Cerebellar cortex (tissue), 1 donor: ENCODE data around the gene RAET1E.
A peak's percentile ranks its signal among the peaks of the same experiment; 100 is the strongest.
"Not testable (repeated sequence)": the region's sequence is repeated elsewhere in the genome, so short reads cannot be mapped to it uniquely, and the experiment has no call there.

ENCODE experiments used
- DNase-seq: peaks from one replicate; pipeline ENCODE4 v3.0.0-alpha.2; 2015; ENCODE audit warnings: low spot score

Gene RAET1E

DNA sequence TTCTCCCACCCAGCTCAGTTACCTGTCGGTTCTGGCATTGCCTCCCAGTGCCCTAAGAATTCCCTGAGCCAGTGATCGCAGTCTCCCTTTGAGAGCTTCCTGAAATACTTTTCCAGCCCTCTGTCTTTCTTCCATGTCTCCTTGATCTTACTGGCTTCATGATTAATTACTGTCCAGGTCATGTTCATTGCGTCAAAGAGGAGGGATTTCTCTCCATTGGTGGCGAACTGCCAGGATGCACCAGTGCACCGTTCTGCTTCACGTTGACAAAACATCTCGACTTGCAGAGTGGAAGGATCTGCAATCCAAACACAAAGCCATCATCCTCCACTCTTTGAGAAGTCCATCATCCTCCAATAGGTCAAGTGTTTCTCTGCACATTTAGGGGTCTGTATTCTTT is 8.6 kb downstream of the RAET1E start:
- no peak for DNase-seq

DNA sequence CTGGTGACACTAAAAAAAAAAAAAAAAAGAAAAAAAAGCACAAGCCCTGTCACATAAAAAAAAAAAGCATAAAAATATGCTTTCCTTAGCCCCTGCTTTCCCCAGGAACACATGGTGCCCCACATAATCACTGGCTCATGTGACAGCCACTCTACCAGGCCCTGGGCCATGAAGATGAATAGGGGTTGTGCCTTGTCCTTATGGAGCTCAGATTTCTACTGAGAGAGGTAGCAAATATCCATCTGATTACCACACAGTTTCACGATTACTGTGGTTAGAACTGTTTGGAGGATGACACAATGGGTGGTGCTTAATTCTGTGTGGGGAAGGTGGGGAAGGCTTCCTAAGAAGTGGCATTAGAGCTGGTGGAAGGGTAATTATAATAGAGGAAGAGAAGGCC is 9.3 kb downstream of the RAET1E start:
- no peak for DNase-seq

DNA sequence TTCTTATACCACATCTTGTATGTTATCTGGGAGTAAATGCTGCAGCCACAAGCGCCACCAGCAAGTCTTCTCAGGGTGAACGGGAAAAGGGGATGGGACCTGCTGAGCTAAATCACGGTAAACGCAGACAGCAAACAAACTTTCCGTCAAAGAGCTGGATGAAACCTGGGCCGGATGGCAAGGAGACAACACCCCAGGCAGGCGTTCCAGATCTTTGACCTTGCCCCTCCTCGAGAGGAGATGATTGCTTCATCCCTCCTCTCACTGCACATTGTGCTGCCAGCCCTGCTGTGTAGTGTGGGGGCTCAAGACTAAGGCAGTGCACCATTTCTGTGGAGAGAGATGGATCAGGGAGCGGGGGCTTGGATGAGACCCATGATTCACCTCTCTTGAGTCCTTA is 9.8 kb downstream of the RAET1E start:
- DNase-seq, result no peak

DNA sequence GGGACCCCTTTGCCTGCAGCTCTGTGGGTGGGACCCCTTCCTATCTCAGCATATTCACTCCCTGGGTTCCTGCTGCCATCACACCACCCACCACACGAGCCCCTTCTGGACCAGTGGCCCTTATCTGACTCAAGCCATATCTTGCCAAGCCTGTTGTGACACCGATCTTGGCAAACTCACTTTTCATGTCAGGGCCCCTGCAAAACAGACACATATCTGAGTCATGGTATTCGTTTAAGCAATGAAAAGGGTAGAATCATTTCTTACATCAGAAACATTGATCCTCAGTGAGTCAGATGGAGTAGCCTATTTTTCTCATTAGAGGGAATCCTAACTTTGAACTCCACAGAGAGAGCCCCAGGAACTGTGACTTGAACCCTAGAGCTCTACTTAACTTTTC is 10.6 kb downstream of the RAET1E start:
- DNase-seq, result no peak

DNA sequence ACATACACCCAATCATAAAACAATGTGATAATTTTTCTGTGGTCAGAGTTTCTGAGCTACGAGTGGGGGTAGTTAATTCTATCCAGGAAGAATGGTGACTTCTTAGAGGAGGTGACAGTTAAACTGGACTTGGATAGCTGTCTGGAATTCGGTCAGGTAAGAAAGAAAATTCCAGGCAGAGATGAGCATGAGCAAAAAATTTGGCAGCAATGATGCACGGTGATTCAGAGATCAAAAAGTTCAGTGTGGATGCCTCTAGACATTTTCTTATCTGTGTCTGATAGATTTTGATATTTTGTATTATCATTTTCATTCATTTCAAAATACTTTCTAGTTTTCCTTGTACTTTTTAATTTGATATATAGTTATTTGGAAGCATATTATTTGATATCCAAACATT is 12.0 kb downstream of the RAET1E start:
- DNase-seq, result no peak

DNA sequence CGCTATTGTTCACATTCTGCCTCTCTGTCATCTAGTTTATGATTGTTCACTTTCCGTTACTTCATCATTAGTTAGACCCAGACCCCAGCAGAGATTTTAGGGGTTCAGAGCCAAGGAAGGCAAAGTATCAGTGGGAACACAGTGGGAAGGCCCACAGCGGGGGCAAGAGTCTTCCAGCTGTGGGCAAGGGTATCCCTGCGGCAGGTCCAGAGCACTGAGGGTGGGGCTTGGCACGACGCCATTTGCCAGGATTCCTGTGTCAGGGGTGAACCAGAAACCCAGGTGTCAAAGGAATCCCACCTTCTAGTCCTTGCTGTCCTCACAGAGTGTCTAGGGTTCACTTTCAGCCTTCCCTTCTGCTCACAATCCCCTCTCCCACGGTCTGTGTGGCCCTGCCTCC is 13.3 kb downstream of the RAET1E start:
- DNase-seq, result no peak

DNA sequence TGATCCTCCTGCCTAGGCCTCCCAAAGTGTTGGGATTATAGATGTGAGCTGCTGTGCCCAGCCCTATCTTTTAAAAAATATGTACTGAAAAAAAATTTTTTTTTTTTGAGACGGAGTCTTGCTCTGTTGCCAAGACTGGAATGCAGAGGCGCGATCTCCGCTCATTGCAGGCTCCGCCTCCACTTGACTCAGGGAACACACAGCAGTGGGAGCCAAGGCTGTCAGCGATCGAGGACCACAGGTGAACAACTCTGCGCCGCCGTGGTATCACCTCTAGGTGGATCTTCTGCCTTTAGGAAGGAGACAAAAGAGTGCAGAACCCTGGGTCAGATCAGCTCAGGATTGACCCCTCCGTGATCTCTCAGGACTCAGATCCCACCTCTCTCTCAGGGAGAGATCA is 13.7 kb downstream of the RAET1E start:
- no peak for DNase-seq

DNA sequence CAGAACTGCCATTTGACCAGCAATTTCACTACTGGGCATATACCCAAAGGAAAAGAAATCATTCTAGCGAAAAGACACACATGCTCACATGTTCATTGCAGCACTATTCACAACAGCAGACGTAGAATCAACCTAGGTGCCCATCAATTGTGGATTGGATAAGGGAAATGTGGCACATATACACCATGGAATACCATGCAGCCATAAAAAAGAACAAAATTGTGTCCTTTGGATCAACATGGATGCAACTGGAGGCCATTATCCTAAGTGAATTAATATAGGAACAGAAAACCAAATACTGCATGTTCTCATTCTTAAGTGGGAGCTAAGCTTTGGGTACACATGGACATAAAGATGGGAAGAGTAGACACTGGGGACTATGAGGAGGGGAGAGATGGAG is 16.1 kb downstream of the RAET1E start:
- DNase-seq, result no peak

DNA sequence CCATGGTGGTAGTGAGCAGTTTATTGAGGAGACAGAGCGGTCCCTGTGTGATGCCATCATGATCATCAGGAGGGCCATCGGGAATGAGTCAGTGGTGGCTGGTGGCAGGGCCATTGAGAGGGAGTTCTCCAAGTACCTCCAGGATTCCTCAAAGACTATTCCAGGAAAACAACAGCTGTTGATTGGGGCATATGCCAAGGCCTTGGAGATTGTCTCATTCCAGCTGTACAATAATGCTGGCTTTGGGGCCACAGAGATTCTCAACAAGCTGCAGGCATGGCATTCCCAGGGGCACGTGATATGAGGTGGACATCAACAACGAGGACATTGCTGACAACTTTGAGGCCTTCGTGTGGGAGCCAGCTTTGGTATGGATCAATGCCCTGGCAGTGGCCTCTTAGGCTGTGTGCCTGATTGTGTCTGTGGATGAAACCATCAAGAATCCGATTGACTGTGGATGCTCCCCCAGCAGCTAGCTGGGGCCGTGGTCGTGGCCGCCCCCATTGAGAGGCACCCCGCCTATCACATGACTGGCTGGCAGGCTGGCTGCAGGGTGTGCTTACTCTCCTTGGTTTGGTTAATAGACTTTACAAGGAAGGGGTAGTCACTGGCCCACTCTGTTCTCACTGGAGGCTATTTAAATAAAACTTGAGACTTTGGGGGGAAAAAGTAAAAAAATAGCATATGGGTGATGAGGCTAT is 16.7 kb downstream of the RAET1E start:
- no peak for DNase-seq

DNA sequence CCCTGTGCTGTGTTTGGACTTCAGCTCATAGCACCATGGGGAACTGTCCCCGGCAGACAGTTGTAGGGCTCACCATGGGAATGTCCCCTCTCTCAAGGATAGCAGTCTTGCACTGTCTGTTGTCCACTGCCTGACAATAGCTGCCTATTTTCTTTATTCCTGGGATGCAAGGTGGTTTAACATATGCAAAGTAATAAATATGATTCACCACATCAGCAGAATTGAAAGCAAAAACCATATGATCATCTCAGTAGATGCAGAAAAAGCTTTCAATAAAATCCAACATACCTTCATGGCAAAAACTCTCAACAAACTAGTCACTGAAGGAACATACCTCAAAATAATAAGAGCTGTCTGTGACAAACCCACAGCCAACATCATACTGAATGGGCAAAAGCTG is 20.3 kb downstream of the RAET1E start:
- DNase-seq, result no peak

DNA sequence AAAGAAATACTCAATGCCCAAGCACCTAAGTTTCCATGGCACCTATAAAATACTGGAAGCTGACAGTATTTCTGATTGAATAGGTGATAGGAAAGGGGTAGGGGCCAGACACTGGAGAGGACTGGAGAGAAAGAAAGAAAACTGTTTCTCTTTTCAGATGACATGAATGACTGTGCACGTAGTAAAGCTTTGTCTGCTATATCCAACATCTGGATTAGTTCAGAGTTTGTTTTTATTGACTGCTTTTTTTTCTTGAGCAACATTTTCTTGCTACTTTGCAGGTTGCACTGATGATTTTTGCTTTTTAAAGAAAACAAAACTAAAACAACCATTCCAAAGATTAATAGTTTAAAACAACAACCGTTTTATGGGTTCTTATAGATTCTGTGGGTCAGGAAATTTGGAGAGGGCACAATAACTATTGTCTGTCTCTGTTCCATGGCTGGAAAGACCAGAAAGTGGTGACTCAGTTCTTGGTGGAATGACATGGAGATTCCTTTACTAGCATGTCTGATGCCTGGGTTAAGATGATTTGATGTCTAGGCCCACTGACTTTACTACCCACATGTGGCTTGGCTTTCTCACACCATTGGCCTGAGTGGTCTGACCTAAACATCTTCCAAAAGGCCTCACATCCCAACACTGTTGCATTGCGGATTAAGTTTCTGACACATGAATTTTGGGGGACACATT is 21.5 kb downstream of the RAET1E start:
- no peak for DNase-seq

DNA sequence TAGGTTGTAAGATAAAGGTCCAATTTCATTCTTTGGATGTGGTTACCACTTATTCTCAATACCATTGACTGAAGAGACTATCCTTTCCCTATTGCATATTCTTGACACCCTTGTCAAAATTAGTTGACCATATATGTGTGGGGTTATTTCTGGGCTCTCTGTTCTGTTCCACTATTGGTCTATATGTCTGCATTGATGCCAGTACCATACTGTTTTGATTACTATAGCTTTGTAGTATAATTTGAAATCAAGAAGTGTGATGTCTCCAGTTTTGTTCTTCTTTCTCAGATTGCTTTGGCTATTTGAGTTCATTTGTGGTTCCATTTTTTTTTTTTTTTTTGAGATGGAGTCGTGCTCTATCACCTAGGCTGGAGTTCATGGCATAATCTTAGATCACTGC is 25.7 kb downstream of the RAET1E start:
- DNase-seq, result no peak

DNA sequence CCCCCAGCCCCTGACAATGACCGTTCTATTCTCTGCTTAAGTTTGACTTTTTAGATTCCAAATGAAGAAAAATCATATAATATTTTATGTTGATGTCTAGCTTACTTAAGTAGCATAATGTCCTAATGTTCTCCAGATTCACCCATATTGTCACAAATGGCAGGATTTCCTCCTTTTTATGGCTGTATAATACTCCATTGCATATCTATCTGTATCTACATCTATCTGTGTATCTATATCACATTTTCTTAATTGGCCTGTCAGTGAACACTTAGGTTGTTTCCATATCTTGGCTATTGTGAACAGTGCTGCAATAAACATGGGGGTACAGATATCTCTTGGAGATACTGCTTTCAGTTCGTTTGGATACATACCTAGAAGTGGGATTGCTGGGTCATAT is 26.7 kb downstream of the RAET1E start:
- no peak for DNase-seq

DNA sequence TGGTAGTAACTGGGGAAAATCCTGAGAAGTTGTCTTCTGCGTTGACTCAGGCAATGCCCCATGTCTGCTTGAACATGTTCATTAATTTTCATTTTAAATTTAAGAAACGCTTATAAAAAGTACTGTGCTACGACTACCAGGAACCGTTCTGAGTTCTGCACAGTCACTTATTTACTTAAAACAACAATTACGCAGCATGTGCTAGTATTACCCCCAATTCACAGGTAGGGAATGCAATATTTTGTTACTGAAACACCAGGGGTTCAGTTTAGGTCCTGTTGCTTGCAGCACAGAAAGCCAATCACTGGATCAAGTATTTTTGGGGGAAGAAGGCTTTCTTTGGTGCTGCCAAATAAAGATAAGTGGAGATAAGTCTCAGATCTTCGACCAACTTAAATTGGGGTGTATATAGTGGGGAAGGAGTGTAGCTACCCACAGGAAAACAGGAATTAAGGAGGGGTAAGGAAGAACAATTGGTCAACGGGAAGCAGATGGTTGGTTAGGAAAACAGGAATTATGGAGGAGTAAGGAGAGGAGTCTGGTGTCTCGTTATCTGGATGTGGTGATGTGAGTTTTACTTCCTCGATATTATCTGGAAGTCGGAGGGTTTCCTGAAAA is 28.5 kb downstream of the RAET1E start:
- DNase-seq, result no peak

DNA sequence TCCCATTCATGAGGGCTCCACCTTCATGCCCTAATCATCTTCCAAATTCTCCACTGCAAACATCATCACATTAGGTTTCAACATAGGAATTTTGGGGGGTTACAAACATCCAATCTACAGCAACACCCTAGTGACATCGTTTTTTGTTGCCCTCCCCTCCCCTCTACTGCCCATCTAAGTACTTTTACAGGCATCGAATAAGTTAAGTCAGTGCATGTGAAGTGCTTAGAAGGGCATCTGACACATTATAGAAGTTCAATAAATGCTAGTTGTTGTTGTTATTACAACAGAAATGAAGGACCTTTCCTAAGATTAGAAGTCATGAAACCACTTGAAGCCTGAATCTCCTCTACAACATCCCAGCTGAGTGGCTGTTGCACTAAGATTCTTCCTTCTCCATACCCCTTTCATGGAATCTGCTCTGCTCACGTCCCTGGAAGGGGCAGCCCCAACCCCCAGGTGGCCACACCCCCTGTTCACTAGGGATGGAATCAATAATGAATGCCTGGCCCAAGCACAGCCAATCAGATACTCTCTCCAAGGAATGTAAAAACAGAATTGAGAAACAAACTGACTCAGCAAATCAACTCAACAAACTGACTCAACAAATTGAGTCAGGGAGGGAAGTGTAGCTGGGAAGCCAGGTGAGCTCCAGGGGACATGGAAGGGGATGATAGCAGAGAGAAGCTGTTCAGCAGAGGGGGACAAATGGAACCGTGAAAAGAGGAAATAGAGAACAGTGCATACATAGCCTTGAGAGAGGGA is 29.9 kb downstream of the RAET1E start:
- no peak for DNase-seq

DNA sequence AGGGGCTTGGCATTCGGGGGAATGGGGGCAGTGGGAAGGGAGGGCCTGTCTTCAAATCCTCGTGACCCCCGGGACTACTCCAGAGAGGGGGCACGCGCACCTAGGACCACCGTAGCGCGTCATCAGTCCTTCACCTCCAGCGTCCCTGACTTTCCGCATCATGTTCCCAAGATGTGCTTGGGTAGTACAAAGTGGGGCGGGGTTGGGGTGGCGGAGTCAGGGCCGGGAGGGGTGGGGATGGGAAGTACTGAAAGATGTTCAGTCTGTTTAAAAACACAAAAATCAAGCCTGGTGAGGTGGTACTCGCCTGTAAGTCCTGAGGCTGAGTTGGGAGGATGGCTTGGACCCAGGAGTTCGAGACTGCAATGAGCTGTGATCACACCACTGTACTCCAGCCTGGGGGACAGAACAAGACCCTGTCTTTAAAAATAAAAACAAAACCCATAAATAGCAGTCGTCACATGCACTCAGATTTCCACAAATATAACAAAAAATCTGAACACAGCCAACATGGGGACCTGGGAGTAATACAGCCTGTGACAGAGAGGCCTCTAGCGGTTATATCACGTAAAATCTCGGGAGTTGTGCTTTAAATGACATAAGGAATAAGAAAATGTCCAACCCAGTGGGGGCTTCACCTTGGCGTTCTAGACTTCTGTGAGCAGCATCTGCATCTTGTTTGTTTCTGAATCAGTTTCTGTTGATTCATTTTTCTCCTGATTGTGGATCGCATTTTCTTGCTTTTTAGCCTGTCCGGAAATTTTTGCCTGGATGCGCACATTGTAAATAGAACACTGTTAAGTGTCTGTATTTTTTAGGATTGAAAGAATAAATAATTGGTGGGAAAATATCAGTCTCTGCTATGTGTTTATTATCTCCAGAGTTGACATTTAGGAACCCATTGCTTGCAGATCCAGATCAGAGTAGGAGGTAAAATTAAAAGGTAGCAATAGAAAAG is 33.1 kb downstream of the RAET1E start:
- peak; percentile 87 for DNase-seq

DNA sequence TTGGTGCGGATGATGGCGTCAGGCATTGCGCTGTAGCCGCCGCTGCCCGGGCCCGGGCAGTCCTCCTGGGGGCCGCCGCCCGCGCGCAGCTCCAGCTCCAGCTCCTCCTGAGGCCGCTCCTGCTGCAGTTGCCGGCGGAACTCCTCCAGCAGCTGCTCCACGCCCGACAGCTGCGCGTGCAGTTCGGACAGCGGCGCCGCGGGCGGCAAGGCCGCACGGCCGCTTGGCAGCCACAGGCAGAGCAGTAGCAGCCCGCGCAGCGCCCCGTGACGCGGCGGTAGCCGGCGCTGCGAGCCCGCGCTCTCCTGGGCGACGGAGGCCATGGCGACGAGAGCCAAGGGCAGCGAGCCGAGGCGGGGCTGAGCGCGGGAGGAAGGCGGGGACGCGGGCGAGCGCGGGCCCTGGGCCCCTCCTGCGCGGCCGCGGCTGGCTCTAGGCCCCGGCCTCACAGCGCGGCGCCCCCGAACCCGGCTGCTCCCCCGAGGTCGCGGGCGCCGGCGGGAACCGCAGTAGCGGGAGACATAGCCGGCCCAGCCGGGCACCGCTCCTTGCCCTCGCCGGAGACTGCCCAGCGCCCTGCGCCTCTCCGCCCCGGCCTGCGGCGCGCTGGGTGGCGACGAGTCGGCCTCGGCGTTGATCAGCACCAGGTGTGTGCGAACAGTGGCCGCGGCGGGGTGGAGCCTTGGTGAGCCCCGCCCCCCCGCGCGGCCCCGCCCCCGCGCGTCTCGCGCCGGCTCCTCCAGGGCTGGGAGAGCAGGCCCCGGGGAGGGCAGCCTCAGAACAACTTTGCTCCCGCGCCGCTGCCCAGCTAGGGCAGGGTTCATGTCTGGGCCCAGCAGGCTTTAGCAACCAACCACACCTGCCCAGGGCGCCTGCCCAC is 34.0 kb downstream of the RAET1E start, which contains the start of gene LRP11:
TSS of gene LRP11 (minus strand) at position 662 of the 880 bp plus-strand sequence. CDS start at position 323, 339 bp downstream.
- DNase-seq, result peak; percentile 82

DNA sequence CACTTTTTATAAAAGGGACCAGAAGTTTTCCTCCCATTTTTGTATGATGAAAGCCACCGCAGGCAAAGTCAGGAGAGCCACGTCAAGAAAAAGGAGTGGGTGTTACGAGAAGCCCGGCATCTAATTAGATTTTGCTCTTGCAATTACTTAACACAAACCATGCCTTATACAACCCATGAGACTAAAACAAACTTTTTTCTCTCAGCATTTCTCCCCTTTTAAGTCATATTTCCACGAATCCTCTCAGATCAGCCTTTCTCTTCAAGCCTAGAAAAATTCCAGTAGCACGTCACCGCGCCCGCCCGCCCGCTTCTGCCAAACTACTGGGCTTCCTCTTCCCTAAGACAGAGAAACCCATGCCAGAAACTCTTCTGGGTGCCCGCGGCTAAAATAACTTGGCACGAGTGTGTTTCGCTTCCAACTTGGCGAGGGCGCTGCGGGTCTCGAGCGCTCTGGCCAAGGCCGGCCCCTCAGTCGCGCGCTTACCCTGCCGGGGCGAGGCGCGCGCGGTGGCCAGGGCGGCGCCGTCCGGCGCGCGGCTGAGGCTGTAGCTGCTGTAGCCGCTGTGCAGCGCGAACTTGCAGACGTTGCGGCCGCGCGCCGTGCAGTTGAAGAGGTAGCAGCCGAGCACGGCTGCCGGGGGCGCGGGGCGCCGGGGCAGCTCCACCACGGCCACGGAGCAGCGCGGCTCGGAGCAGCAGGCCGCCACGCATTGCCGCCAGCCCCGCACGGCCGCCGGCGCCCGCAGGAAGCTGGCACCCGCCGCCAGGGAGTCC is 34.8 kb downstream of the RAET1E start:
- peak; percentile 61 for DNase-seq

DNA sequence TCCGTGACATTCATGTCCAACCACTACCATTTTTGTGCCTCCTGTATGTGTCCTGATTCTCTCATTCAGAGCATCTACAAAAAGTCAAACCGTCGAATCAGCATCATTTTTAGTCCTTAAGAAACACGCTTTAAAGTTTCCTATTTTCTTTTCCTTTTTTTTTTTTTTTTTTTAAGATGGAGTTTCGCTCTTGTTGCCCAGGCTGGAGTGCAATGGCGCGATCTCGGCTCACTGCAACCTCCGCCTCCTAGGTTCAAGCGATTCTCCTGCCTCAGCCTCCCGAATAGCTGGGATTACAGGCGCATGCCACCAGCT is 35.5 kb downstream of the RAET1E start:
- not testable (repeated sequence) for DNase-seq
